Activated B cell treated with CpG ODN at 0.5 μM for 24 hours (primary cell): ENCODE measurements around the gene TWNK. TPM values are rescaled to one million over a fixed set of nuclear protein-coding genes. Genes with fewer than 3 reads are reported as not detected.

ENCODE experiments used
- ATAC-seq: fragments of 200-7000 bp; cut with Tn5 transposase; one replicate; pipeline ENCODE4 v1.10.0; 2021; ENCODE audit warnings: low read depth, mild to moderate bottlenecking, moderate library complexity
- CTCF ChIA-PET: fragments of 350-600 bp; sonication (Branson Sonifier 250); formaldehyde crosslinking; loops from one replicate; lab custom pipeline; 2021; ENCODE audit warnings: antibody characterized with exemption; lab: Charles Lee
- POLR2A ChIA-PET: fragments of 350-600 bp; sonication (Branson Sonifier 250); formaldehyde crosslinking; loops from one replicate; lab custom pipeline; 2021; ENCODE audit warnings: antibody characterized with exemption; lab: Charles Lee
- DNase-seq: peaks from one replicate; pipeline ENCODE4 v3.0.0; 2022
- H3K27ac Mint-ChIP-seq: one replicate; pipeline ENCODE4 v1.8.0; 2020; ENCODE audit warnings: mixed read lengths
- H3K27me3 Mint-ChIP-seq: one replicate; pipeline ENCODE4 v1.8.0; 2021; ENCODE audit warnings: mixed read lengths
- H3K36me3 Mint-ChIP-seq: one replicate; pipeline ENCODE4 v1.8.0; 2021; ENCODE audit warnings: low read depth, mixed read lengths
- H3K4me1 Mint-ChIP-seq: one replicate; pipeline ENCODE4 v1.8.0; 2021; ENCODE audit warnings: mixed read lengths
- H3K4me3 Mint-ChIP-seq: one replicate; pipeline ENCODE4 v1.8.0; 2020; ENCODE audit warnings: mild to moderate bottlenecking, mixed read lengths
- H3K9me3 Mint-ChIP-seq: one replicate; pipeline ENCODE4 v1.8.0; 2020; ENCODE audit warnings: mixed read lengths
- intact Hi-C: fragments of 100-400 bp; cut with micrococcal nuclease; formaldehyde crosslinking; loops from one replicate; pipeline ENCODE4 v1.15.1; 2024
- total RNA-seq: library from RNA; stranded (reverse); gene quantifications from 2 replicates; pipeline ENCODE4 v1.2.3, GENCODE V29; 2022
- TF ChIP-seq, protein P1 (sequence below): fragments of 200-600 bp; IDR thresholded peaks from one replicate; pipeline ENCODE4 v1.8.0; 2022; ENCODE audit warnings: antibody characterized with exemption, mild to moderate bottlenecking

Gene TWNK
- total RNA-seq, 1 donor from 2014 or later: 19.2 TPM

DNA sequence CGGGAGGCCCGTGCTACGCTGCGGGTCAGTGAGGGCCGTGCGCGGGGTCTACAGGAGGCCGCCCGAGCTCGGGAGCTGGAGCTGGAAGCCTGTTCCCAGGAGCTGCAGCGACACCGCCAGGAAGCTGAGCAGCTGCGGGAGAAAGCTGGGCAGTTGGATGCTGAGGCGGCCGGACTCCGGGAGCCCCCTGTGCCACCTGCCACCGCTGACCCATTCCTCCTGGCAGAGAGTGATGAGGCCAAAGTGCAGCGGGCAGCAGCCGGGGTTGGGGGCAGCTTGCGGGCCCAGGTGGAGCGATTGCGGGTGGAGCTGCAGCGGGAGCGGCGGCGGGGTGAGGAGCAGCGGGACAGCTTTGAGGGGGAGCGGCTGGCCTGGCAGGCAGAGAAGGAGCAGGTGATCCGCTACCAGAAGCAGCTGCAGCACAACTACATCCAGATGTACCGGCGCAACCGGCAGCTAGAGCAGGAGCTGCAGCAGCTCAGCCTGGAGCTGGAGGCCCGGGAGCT lies 19.3 kb downstream of the TWNK start:
- Mint-ChIP-seq H3K4me3 (no peak overlapping the region), H3K4me1 (no peaks in the 10 kb centered on the region), H3K9me3 (no peaks in the 10 kb centered on the region), H3K27me3 (no peaks in the 10 kb centered on the region), H3K36me3 (peaks cover 20% of the 10 kb centered on the region), H3K27ac (no peak overlapping the region)
- ChIA-PET POLR2A (interaction anchor here (0.7 kb wide), 1 partner anchor 25 kb away, joined by 3 read pairs; the partner anchor contains the start of gene SFXN3), CTCF (interaction anchor here (0.7 kb wide), 1 partner anchor 9 kb away, joined by 4 read pairs; no protein-coding TSS in a partner anchor)
- TF ChIP-seq, protein P1, sequence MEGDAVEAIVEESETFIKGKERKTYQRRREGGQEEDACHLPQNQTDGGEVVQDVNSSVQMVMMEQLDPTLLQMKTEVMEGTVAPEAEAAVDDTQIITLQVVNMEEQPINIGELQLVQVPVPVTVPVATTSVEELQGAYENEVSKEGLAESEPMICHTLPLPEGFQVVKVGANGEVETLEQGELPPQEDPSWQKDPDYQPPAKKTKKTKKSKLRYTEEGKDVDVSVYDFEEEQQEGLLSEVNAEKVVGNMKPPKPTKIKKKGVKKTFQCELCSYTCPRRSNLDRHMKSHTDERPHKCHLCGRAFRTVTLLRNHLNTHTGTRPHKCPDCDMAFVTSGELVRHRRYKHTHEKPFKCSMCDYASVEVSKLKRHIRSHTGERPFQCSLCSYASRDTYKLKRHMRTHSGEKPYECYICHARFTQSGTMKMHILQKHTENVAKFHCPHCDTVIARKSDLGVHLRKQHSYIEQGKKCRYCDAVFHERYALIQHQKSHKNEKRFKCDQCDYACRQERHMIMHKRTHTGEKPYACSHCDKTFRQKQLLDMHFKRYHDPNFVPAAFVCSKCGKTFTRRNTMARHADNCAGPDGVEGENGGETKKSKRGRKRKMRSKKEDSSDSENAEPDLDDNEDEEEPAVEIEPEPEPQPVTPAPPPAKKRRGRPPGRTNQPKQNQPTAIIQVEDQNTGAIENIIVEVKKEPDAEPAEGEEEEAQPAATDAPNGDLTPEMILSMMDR: no peak
- ATAC-seq: no peak
- no peak for DNase-seq
- intact Hi-C loops: no loop called here

DNA sequence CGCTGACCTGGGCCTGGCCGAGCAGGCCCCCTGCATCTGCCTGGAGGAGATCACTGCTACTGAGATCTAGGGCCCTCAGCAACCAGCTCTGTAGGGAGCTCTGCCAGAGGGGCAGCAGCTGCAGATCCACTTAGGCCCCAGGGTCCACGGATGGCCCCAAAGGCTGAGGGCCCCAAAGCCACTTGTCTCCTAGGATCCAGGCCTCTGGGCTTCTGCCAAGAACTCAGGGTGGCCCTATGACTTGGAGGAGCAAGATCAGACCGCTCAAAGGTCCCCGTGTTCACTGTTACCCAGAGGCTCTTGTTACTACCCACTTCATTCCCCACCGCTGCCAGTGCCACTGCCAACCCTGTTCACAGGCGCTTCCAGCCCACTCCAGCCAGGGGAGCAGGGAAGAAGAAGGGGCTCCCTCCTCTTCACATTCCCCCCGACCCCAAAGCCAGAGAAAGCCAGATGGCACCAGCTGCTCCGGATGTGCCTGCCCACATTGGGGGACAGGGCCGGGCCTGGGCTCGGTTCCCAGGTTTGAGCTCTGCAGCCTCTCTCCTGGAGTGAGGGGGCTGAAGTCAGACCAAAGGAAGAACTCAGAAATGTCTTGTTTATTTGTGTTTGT lies 19.9 kb downstream of the TWNK start:
- DNase-seq (no peak), ATAC-seq (no peak)
- intact Hi-C loops: no loop called here
- Mint-ChIP-seq H3K36me3 (peaks cover 20% of the 10 kb centered on the region), H3K27ac (no peak overlapping the region), H3K4me1 (no peaks in the 10 kb centered on the region), H3K4me3 (no peak overlapping the region), H3K27me3 (no peaks in the 10 kb centered on the region), H3K9me3 (no peaks in the 10 kb centered on the region)
- ChIA-PET POLR2A (interaction anchor here (0.7 kb wide), 1 partner anchor 24 kb away, joined by 3 read pairs; the partner anchor contains the start of gene SFXN3), CTCF (interaction anchor here (0.7 kb wide), 1 partner anchor 9 kb away, joined by 4 read pairs; no protein-coding TSS in a partner anchor)
- TF ChIP-seq, protein P1: no peak

DNA sequence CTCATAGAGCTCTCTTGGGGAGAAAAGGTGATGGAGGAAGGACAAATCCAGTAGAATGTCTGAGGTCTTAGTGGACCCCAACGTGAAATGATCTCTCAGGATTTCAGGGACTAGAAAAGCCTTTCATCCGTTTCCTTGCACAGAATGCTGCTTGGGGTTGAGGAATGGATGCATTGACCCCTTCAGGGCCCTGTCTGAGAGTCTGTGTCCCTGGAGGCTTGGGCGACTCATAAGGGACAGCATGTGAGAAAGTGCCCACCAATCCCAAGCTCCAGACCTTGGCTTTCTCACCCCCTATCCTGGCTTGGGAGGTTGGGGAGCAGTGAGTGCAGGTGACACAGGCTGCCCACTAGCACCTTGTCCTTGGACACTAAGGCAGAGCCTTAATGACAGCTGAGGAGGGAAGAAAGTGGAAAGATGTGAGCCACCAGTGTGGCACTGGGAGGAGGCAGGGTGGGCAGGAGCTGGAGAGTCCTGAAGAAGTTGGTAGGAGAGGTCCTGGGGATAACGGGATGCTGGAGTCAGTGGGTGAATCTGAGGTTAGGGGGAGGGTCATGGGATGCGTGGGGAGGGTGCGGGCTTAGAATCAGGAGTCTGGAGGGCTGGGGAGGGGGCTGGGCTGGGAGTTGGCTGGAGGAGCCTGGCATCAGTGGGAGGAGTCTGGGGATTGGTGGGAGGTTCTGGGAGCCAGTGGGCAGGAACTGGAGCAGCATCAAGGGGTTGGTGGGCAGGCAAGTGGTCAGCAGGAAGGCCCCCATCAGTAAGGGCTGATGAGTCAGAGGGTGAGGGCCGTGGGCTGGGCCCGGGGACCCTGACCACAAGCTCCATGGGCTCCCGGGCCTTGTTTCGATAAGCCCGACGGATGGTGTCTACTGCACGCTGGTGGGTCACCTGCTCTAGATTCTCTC lies 20.8 kb downstream of the TWNK start:
- Mint-ChIP-seq H3K4me3 (no peak overlapping the region), H3K27ac (no peak overlapping the region), H3K4me1 (peaks cover 7% of the 10 kb centered on the region), H3K9me3 (no peaks in the 10 kb centered on the region), H3K27me3 (no peaks in the 10 kb centered on the region), H3K36me3 (peaks cover 20% of the 10 kb centered on the region)
- TF ChIP-seq, protein P1: no peak
- ATAC-seq (no peak), DNase-seq (no peak)
- POLR2A ChIA-PET: interaction anchor here (0.5 kb wide), 1 partner anchor 758 kb away, joined by 4 read pairs; no protein-coding TSS in a partner anchor
- CTCF ChIA-PET: no interaction called here
- intact Hi-C loops: no loop called here

DNA sequence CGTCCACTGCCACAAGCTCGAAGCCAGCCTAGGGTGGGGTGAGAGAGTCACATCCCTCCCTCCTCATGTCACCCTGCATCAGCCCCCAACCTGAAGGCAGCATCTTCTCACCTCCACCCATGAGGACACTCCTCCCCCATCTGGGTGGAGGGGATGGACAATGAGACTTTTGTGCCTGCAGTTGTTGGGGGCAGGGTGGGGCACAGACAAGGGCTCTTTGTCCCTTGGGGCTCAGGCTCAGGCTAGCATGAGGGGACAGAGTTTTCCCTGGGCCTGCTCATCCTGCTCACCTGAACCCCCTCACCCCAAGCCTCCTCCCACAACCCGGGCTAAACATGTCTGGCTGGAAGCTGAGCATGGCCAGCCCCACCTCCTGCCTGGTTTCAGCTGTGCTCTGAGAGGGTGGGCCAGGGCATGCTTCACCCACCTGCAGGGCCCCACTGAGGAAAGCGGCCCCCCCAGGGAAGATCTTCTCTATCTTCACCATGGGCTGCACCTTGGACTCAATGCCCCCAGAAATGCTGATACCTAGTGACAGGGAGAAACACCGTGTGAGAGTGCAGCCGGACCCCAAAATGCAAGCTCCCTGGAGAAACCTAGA lies 21.6 kb downstream of the TWNK start:
- H3K9me3 Mint-ChIP-seq: no peaks in the 10 kb centered on the region
- no peak overlapping the region for H3K27ac Mint-ChIP-seq
- no peak for ATAC-seq
- ChIA-PET CTCF (no interaction called here), POLR2A (interaction anchor here (0.5 kb wide), 1 partner anchor 758 kb away, joined by 4 read pairs; no protein-coding TSS in a partner anchor)
- TF ChIP-seq, protein P1: no peak
- peaks cover 11% of the 10 kb centered on the region for H3K4me1 Mint-ChIP-seq
- intact Hi-C loops: no loop called here
- peaks cover 17% of the 10 kb centered on the region for H3K36me3 Mint-ChIP-seq
- no peaks in the 10 kb centered on the region for H3K27me3 Mint-ChIP-seq
- H3K4me3 Mint-ChIP-seq: no peak overlapping the region
- no peak for DNase-seq
